Measurements from ENCODE around the gene CRTAC1. TPM values are rescaled to one million over a fixed set of nuclear protein-coding genes. Genes with fewer than 3 reads are reported as not detected.

Gene CRTAC1
- total and polyA plus RNA-seq, 2 experiments from 2014 or later, result 0.47 to 1.2 TPM

- H3F3A ChIP-seq (replicated peaks; ENCODE audit: low read depth), result no peaks in the 10 kb centered on the region
- H3K4me1 ChIP-seq (ENCODE audit: insufficient read depth), result no peaks in the 10 kb centered on the region
- H3K36me3 ChIP-seq (ENCODE audit: insufficient read depth), result no peaks in the 10 kb centered on the region
- no peaks in the 10 kb centered on the region for H3K79me2 ChIP-seq (replicated peaks; ENCODE audit: insufficient read depth)
- no peaks in the 10 kb centered on the region for H3K9me3 Mint-ChIP-seq
- DNase-seq (ENCODE audit: low spot score) (no peak), ATAC-seq (peak; percentile 62)
- no peak overlapping the region for H3K4me2 ChIP-seq
- H3K36me3 Mint-ChIP-seq (ENCODE audit: low read depth), result no peaks in the 10 kb centered on the region
- H4K20me1 ChIP-seq (replicated peaks; ENCODE audit: insufficient read depth), result no peaks in the 10 kb centered on the region
- no peak overlapping the region for H3K4me3 ChIP-seq
- H3K27me3 ChIP-seq (ENCODE audit: insufficient read depth), result no peaks in the 10 kb centered on the region
- H3K27me3 Mint-ChIP-seq (ENCODE audit: insufficient read depth, low read depth, poor library complexity), result peaks cover 7% of the 10 kb centered on the region
- H2AFZ ChIP-seq, result peak overlapping the region; percentile 76; the same call in 1 of the 2 replicates
- TF ChIP-seq JUNB (IDR thresholded peaks at IDR 0.05; ENCODE audit: unreplicated experiment), result no peak
- no peak for TF ChIP-seq NANOG (IDR thresholded peaks at IDR 0.05; ENCODE audit: borderline replicate concordance)
- 0 out of 3 replicates have a peak, but pooled peaks cover 2% of the 10 kb centered on the region for H3K4me1 Mint-ChIP-seq
- H3K27ac ChIP-seq (ENCODE audit: low read depth), result no peak overlapping the region
- no peak overlapping the region for H3K27ac Mint-ChIP-seq
- 0 out of 2 replicates have a peak, but pooled peaks cover 4% of the 10 kb centered on the region for H3K9me2 ChIP-seq (ENCODE audit: insufficient read depth)
- no peak overlapping the region for H3K4me3 Mint-ChIP-seq
Observed at GRCh38 chr10:97830064-97830463, 200.4 kb downstream of the CRTAC1 start.

- Histone ChIP-seq H3K27ac (ENCODE audit: low read depth) (no peak overlapping the region), H4K20me1 (replicated peaks; ENCODE audit: insufficient read depth) (no peaks in the 10 kb centered on the region), H3K27me3 (ENCODE audit: insufficient read depth) (no peaks in the 10 kb centered on the region), H3K9me2 (ENCODE audit: insufficient read depth) (no peaks in the 10 kb centered on the region), H3K4me3 (no peak overlapping the region), H2AFZ (no peak overlapping the region; the same call in 1 of the 2 replicates), H3K36me3 (ENCODE audit: insufficient read depth) (no peaks in the 10 kb centered on the region), H3K4me1 (ENCODE audit: insufficient read depth) (no peaks in the 10 kb centered on the region), H3F3A (replicated peaks; ENCODE audit: low read depth) (no peaks in the 10 kb centered on the region), H3K79me2 (replicated peaks; ENCODE audit: insufficient read depth) (no peaks in the 10 kb centered on the region), H3K4me2 (no peak overlapping the region)
- Mint-ChIP-seq H3K4me3 (no peak overlapping the region), H3K27ac (no peak overlapping the region), H3K36me3 (ENCODE audit: low read depth) (no peaks in the 10 kb centered on the region), H3K4me1 (0 out of 3 replicates have a peak, but pooled peaks cover 2% of the 10 kb centered on the region), H3K27me3 (ENCODE audit: insufficient read depth, low read depth, poor library complexity) (peaks cover 16% of the 10 kb centered on the region), H3K9me3 (no peaks in the 10 kb centered on the region)
- ATAC-seq, result no peak
- DNase-seq (ENCODE audit: low spot score), result no peak
- TF ChIP-seq STAT1 (IDR thresholded peaks at IDR 0.05; ENCODE audit: unreplicated experiment), result no peak
- TF ChIP-seq CTCF (conservative IDR thresholded peaks at IDR 0.05; ENCODE audit: low read depth in 2 of 2), result no peak
- TF ChIP-seq ZNF462 (CRISPR knock-in tag; IDR thresholded peaks at IDR 0.05), result no peak
- TF ChIP-seq ETS1 (IDR thresholded peaks at IDR 0.05), result no peak
- TF ChIP-seq ZNF114 (CRISPR knock-in tag; IDR thresholded peaks at IDR 0.05), result no peak
- no peak for TF ChIP-seq EZH2phosphoT487 (IDR thresholded peaks at IDR 0.05; ENCODE audit: unreplicated experiment)
- TF ChIP-seq JUNB (IDR thresholded peaks at IDR 0.05; ENCODE audit: unreplicated experiment), result no peak
- no peak for TF ChIP-seq NANOG (IDR thresholded peaks at IDR 0.05; ENCODE audit: borderline replicate concordance)
- TF ChIP-seq POLR2AphosphoS5 (IDR thresholded peaks at IDR 0.05; ENCODE audit: low read depth), result no peak
- no peak for TF ChIP-seq EZH2 (IDR thresholded peaks at IDR 0.05; ENCODE audit: low read depth, unreplicated experiment)
Observed at GRCh38 chr10:97828721-97829120, 201.7 kb downstream of the CRTAC1 start.

Measured in GM23338 (cell line).